ENCODE measurements around the gene IL1RAP.
"Not testable (repeated sequence)": the region's sequence is repeated elsewhere in the genome, so short reads cannot be mapped to it uniquely, and the experiment has no call there.

IL1RAP gene

GRCh38 chr3:190512666-190513065 lies 1.2 kb upstream of the IL1RAP start:
- no peak for DNase-seq (ENCODE audit: low spot score)

GRCh38 chr3:190514413-190515153 lies 698 bp downstream of the IL1RAP start:
- peak; percentile 31 for DNase-seq (ENCODE audit: low spot score)

GRCh38 chr3:190516416-190516815 lies 2.5 kb downstream of the IL1RAP start:
- DNase-seq (ENCODE audit: low spot score): no peak

GRCh38 chr3:190517687-190518086 lies 3.8 kb downstream of the IL1RAP start:
- DNase-seq (ENCODE audit: low spot score): peak; percentile 52

GRCh38 chr3:190518531-190518930 lies 4.6 kb downstream of the IL1RAP start:
- not testable (repeated sequence) for DNase-seq (ENCODE audit: low spot score)

- no peak for DNase-seq (ENCODE audit: low spot score)
Measured at GRCh38 chr3:190519886-190520285, 6.0 kb downstream of the IL1RAP start.

- no peak for DNase-seq (ENCODE audit: low spot score)
Measured at GRCh38 chr3:190521998-190522397, 8.1 kb downstream of the IL1RAP start.

- no peak for DNase-seq (ENCODE audit: low spot score)
Measured at GRCh38 chr3:190522621-190523222, 8.8 kb downstream of the IL1RAP start.

- no peak for DNase-seq (ENCODE audit: low spot score)
Measured at GRCh38 chr3:190524942-190525341, 11.1 kb downstream of the IL1RAP start.

- no peak for DNase-seq (ENCODE audit: low spot score)
Measured at GRCh38 chr3:190525634-190526033, 11.7 kb downstream of the IL1RAP start.

- no peak for DNase-seq (ENCODE audit: low spot score)
Measured at GRCh38 chr3:190526787-190527762, 13.2 kb downstream of the IL1RAP start.

GRCh38 chr3:190528706-190529105 lies 14.8 kb downstream of the IL1RAP start:
- no peak for DNase-seq (ENCODE audit: low spot score)

GRCh38 chr3:190531406-190531805 lies 17.5 kb downstream of the IL1RAP start:
- no peak for DNase-seq (ENCODE audit: low spot score)

- no peak for DNase-seq (ENCODE audit: low spot score)
Measured at GRCh38 chr3:190532731-190533203, 18.9 kb downstream of the IL1RAP start.

- no peak for DNase-seq (ENCODE audit: low spot score)
Measured at GRCh38 chr3:190533511-190534281, 19.8 kb downstream of the IL1RAP start.

GRCh38 chr3:190534386-190534785 lies 20.5 kb downstream of the IL1RAP start:
- no peak for DNase-seq (ENCODE audit: low spot score)

- DNase-seq (ENCODE audit: low spot score): no peak
Measured at GRCh38 chr3:190534986-190535385, 21.1 kb downstream of the IL1RAP start.

GRCh38 chr3:190537146-190537545 lies 23.3 kb downstream of the IL1RAP start:
- no peak for DNase-seq (ENCODE audit: low spot score)

- no peak for DNase-seq (ENCODE audit: low spot score)
Measured at GRCh38 chr3:190538288-190538687, 24.4 kb downstream of the IL1RAP start.

- no peak for DNase-seq (ENCODE audit: low spot score)
Measured at GRCh38 chr3:190539526-190539925, 25.6 kb downstream of the IL1RAP start.

- DNase-seq (ENCODE audit: low spot score): no peak
Measured at GRCh38 chr3:190541008-190541407, 27.1 kb downstream of the IL1RAP start.

GRCh38 chr3:190541560-190541959 lies 27.7 kb downstream of the IL1RAP start:
- no peak for DNase-seq (ENCODE audit: low spot score)

All from RKO (cell line).